Progenitor cell of endocrine pancreas (in vitro differentiated cells): ENCODE results near the gene TMC4. TPM values are rescaled to one million over a fixed set of nuclear protein-coding genes. Genes with fewer than 3 reads are reported as not detected.

ENCODE experiments used
- DNase-seq: peaks from one replicate; pipeline ENCODE4 v3.0.0; 2021; ENCODE audit warnings: low spot score; ENCODE audit not compliant: unreplicated experiment
- H3K27ac Mint-ChIP-seq: 2 replicates; pipeline ENCODE4 v1.8.0; 2021; ENCODE audit warnings: mild to moderate bottlenecking, moderate library complexity, mixed read lengths
- H3K27me3 Mint-ChIP-seq: 2 replicates; pipeline ENCODE4 v1.8.0; 2021; ENCODE audit warnings: mixed read lengths
- H3K36me3 Mint-ChIP-seq: 2 replicates; pipeline ENCODE4 v1.8.0; 2022; ENCODE audit warnings: mixed read lengths; ENCODE audit not compliant: insufficient read depth
- H3K4me1 Mint-ChIP-seq: 2 replicates; pipeline ENCODE4 v1.8.0; 2021; ENCODE audit warnings: low read depth, mixed read lengths
- H3K4me3 Mint-ChIP-seq: 2 replicates; pipeline ENCODE4 v1.8.0; 2021; ENCODE audit warnings: low read depth, mild to moderate bottlenecking, moderate library complexity, mixed read lengths
- H3K9me3 Mint-ChIP-seq: 2 replicates; pipeline ENCODE4 v1.8.0; 2021; ENCODE audit warnings: low read depth, mixed read lengths
- CTCF ChIP-seq: fragments of 200-600 bp; sonication (generic); IDR thresholded peaks from one replicate; pipeline ENCODE4 v1.5.0; 2021; ENCODE audit warnings: antibody characterized with exemption, mild to moderate bottlenecking; ENCODE audit not compliant: unreplicated experiment
- total RNA-seq: library from RNA; stranded (reverse); gene quantifications from 2 replicates; pipeline ENCODE4 v1.2.1, GENCODE V29; 2021

Gene TMC4
- total RNA-seq, 1 donor from 2014 or later, result 125 TPM

- TF ChIP-seq CTCF, result no peak
- Mint-ChIP-seq H3K9me3 (no peaks in the 10 kb centered on the region), H3K4me1 (peaks cover 20% of the 10 kb centered on the region), H3K27ac (peak overlapping the region; percentile 71), H3K27me3 (no peaks in the 10 kb centered on the region), H3K36me3 (peaks cover 18% of the 10 kb centered on the region), H3K4me3 (no peak overlapping the region)
- no peak for DNase-seq
These were observed 16.5 kb downstream of the TMC4 start for GRCh38 chr19:54156490-54156889.

DNA sequence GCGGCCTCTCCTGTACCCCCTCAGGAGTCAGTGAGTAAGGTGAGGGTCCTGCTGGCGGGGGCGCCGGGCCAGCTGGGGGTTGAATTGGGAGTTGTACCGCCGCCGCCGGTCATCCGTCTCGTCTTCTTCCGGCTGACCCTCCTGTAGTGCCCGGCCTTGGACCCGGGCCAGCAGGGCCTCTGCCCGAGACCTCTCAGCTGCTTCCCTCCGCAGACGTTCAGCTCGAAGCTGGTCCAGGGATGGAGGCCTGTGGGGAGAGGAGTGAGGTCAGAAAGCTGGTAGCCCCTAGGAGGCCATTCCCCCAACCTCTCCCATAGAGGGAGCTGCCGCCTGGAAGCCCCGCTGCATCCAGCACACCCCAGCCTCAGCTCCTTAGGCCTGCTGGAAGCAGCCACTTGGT lies 17.3 kb downstream of the TMC4 start:
- Mint-ChIP-seq H3K27me3 (no peaks in the 10 kb centered on the region), H3K36me3 (peaks cover 18% of the 10 kb centered on the region), H3K9me3 (no peaks in the 10 kb centered on the region), H3K4me1 (peaks cover 16% of the 10 kb centered on the region), H3K4me3 (no peak overlapping the region), H3K27ac (no peak overlapping the region)
- TF ChIP-seq CTCF, result no peak
- no peak for DNase-seq

- H3K27ac Mint-ChIP-seq, result no peak overlapping the region
- no peaks in the 10 kb centered on the region for H3K9me3 Mint-ChIP-seq
- H3K36me3 Mint-ChIP-seq, result peaks cover 21% of the 10 kb centered on the region
- TF ChIP-seq CTCF, result no peak
- H3K4me1 Mint-ChIP-seq, result peaks cover 7% of the 10 kb centered on the region
- no peak for DNase-seq
- H3K27me3 Mint-ChIP-seq, result no peaks in the 10 kb centered on the region
- no peak overlapping the region for H3K4me3 Mint-ChIP-seq
These were observed 18.2 kb downstream of the TMC4 start for GRCh38 chr19:54154603-54155345.

GRCh38 chr19:54153731-54154326 lies 19.1 kb downstream of the TMC4 start:
- Mint-ChIP-seq H3K27ac (no peak overlapping the region), H3K36me3 (peaks cover 21% of the 10 kb centered on the region), H3K4me1 (peaks cover 5% of the 10 kb centered on the region), H3K27me3 (no peaks in the 10 kb centered on the region), H3K9me3 (no peaks in the 10 kb centered on the region), H3K4me3 (no peak overlapping the region)
- TF ChIP-seq CTCF, result no peak
- DNase-seq, result no peak

GRCh38 chr19:54152878-54153524 lies 20.0 kb downstream of the TMC4 start:
- no peaks in the 10 kb centered on the region for H3K4me1 Mint-ChIP-seq
- no peaks in the 10 kb centered on the region for H3K27me3 Mint-ChIP-seq
- no peak overlapping the region for H3K27ac Mint-ChIP-seq
- H3K4me3 Mint-ChIP-seq, result no peak overlapping the region
- no peak for DNase-seq
- no peak for TF ChIP-seq CTCF
- peaks cover 21% of the 10 kb centered on the region for H3K36me3 Mint-ChIP-seq
- H3K9me3 Mint-ChIP-seq, result no peaks in the 10 kb centered on the region
